ENCODE results near the gene CPLX3.

The CPLX3 gene

GRCh38 chr15:74863239-74864056, 37.0 kb downstream of the CPLX3 start:
- Histone ChIP-seq H3K4me3 (ENCODE audit: low read depth, low read length) (no peak overlapping the region), H3K36me3 (peaks cover 7% of the 10 kb centered on the region), H3K4me1 (no peaks in the 10 kb centered on the region), H3K9me3 (no peaks in the 10 kb centered on the region), H3K27me3 (no peaks in the 10 kb centered on the region)
- DNase-seq = no peak
- TF ChIP-seq CTCF (IDR thresholded peaks at IDR 0.05; ENCODE audit: low read depth, low read length) = no peak

GRCh38 chr15:74864296-74864695, 37.9 kb downstream of the CPLX3 start:
- peaks cover 11% of the 10 kb centered on the region for H3K36me3 ChIP-seq
- no peak for TF ChIP-seq CTCF (IDR thresholded peaks at IDR 0.05; ENCODE audit: low read depth, low read length)
- H3K4me3 ChIP-seq (ENCODE audit: low read depth, low read length) = no peak overlapping the region
- DNase-seq = no peak
- no peaks in the 10 kb centered on the region for H3K4me1 ChIP-seq
- H3K9me3 ChIP-seq = no peaks in the 10 kb centered on the region
- no peaks in the 10 kb centered on the region for H3K27me3 ChIP-seq

- Histone ChIP-seq H3K36me3 (peaks cover 15% of the 10 kb centered on the region), H3K4me3 (ENCODE audit: low read depth, low read length) (no peak overlapping the region), H3K27me3 (no peaks in the 10 kb centered on the region), H3K4me1 (no peaks in the 10 kb centered on the region), H3K9me3 (no peaks in the 10 kb centered on the region)
- DNase-seq = no peak
- TF ChIP-seq CTCF (IDR thresholded peaks at IDR 0.05; ENCODE audit: low read depth, low read length) = no peak
Measured at GRCh38 chr15:74865316-74865715, 38.9 kb downstream of the CPLX3 start.

- Histone ChIP-seq H3K4me3 (ENCODE audit: low read depth, low read length) (no peak overlapping the region), H3K4me1 (no peaks in the 10 kb centered on the region), H3K27me3 (no peaks in the 10 kb centered on the region), H3K36me3 (peaks cover 15% of the 10 kb centered on the region), H3K9me3 (no peaks in the 10 kb centered on the region)
- no peak for DNase-seq
- TF ChIP-seq CTCF (IDR thresholded peaks at IDR 0.05; ENCODE audit: low read depth, low read length) = no peak
Measured at GRCh38 chr15:74866090-74866489, 39.7 kb downstream of the CPLX3 start.

GRCh38 chr15:74867466-74868038, 41.1 kb downstream of the CPLX3 start:
- TF ChIP-seq CTCF (IDR thresholded peaks at IDR 0.05; ENCODE audit: low read depth, low read length) = no peak
- H3K4me1 ChIP-seq = no peaks in the 10 kb centered on the region; the same call in 1 of the 2 replicates
- H3K36me3 ChIP-seq = peaks cover 15% of the 10 kb centered on the region
- H3K4me3 ChIP-seq (ENCODE audit: low read depth, low read length) = no peak overlapping the region
- H3K9me3 ChIP-seq = no peaks in the 10 kb centered on the region
- no peak for DNase-seq
- no peaks in the 10 kb centered on the region for H3K27me3 ChIP-seq

- TF ChIP-seq CTCF (IDR thresholded peaks at IDR 0.05; ENCODE audit: low read depth, low read length) = no peak
- Histone ChIP-seq H3K9me3 (no peaks in the 10 kb centered on the region), H3K4me3 (ENCODE audit: low read depth, low read length) (no peak overlapping the region), H3K27me3 (no peaks in the 10 kb centered on the region), H3K4me1 (no peaks in the 10 kb centered on the region; the same call in 1 of the 2 replicates), H3K36me3 (peaks cover 15% of the 10 kb centered on the region)
- DNase-seq = no peak
Measured at GRCh38 chr15:74868059-74868458, 41.6 kb downstream of the CPLX3 start.
